Measurements from ENCODE around the gene RAB5B. TPM values are rescaled to one million over a fixed set of nuclear protein-coding genes. Genes with fewer than 3 reads are reported as not detected.

The RAB5B gene
- total RNA-seq, 1 donor from 2014 or later = 119 TPM

Other genes with a start within 250 kb of the RAB5B start
- gene CD63, start 245.1 kb upstream of the RAB5B start, total RNA-seq = 688 and 1,583 TPM in 2 replicates
- gene GDF11, start 231.0 kb upstream of the RAB5B start, total RNA-seq = 1.9 and 7.7 TPM in 2 replicates
- gene SARNP, start 156.4 kb upstream of the RAB5B start, total RNA-seq = 123 and 141 TPM in 2 replicates
- 35.5 and 67.0 TPM in 2 replicates for gene ORMDL2, start 156.0 kb upstream of the RAB5B start, total RNA-seq
- gene DNAJC14, start 144.5 kb upstream of the RAB5B start, total RNA-seq = 65.5 and 66.7 TPM in 2 replicates
- 1.0 and 2.6 TPM in 2 replicates for gene MMP19, start 131.1 kb upstream of the RAB5B start, total RNA-seq
- 30.0 and 38.7 TPM in 2 replicates for gene PYM1, start 46.2 kb upstream of the RAB5B start, total RNA-seq
- 92.2 and 105 TPM in 2 replicates for gene DGKA, start 42.9 kb upstream of the RAB5B start, total RNA-seq
- gene PMEL, start 8.0 kb upstream of the RAB5B start, total RNA-seq = 1.6 and 1.9 TPM in 2 replicates
- 12.9 and 29.0 TPM in 2 replicates for gene CDK2, start 7.2 kb upstream of the RAB5B start, total RNA-seq
- gene SUOX, start 23.2 kb downstream of the RAB5B start, total RNA-seq = 9.6 and 17.2 TPM in 2 replicates
- 1.9 and 3.7 TPM in 2 replicates for gene IKZF4, start 47.0 kb downstream of the RAB5B start, total RNA-seq
- gene RPS26, start 67.8 kb downstream of the RAB5B start, total RNA-seq = 119 and 710 TPM in 2 replicates
- 5.1 and 19.4 TPM in 2 replicates for gene ERBB3, start 106.1 kb downstream of the RAB5B start, total RNA-seq
- gene PA2G4, start 130.5 kb downstream of the RAB5B start, total RNA-seq = 148 and 159 TPM in 2 replicates
- 1,963 and 2,452 TPM in 2 replicates for gene RPL41, start 142.6 kb downstream of the RAB5B start, total RNA-seq
- 3.6 and 3.7 TPM in 2 replicates for gene ZC3H10, start 144.2 kb downstream of the RAB5B start, total RNA-seq
- 347 and 558 TPM in 2 replicates for gene ESYT1, start 154.2 kb downstream of the RAB5B start, total RNA-seq
- gene MYL6B, start 178.5 kb downstream of the RAB5B start, total RNA-seq = 57.8 and 70.2 TPM in 2 replicates
- gene MYL6, start 184.3 kb downstream of the RAB5B start, total RNA-seq = 2,255 and 3,927 TPM in 2 replicates
- 17.4 and 61.2 TPM in 2 replicates for gene SMARCC2, start 215.4 kb downstream of the RAB5B start, total RNA-seq
- gene RNF41, start 247.8 kb downstream of the RAB5B start, total RNA-seq = 84.4 and 140 TPM in 2 replicates